Putamen (tissue), 1 donor: ENCODE measurements around the gene TNMD.
"Not testable (repeated sequence)": the region's sequence is repeated elsewhere in the genome, so short reads cannot be mapped to it uniquely, and the experiment has no call there.

Experiments
- DNase-seq: peaks from one replicate; pipeline ENCODE4 v3.0.0-alpha.2; 2016; ENCODE audit warnings: low spot score

Gene TNMD

DNA sequence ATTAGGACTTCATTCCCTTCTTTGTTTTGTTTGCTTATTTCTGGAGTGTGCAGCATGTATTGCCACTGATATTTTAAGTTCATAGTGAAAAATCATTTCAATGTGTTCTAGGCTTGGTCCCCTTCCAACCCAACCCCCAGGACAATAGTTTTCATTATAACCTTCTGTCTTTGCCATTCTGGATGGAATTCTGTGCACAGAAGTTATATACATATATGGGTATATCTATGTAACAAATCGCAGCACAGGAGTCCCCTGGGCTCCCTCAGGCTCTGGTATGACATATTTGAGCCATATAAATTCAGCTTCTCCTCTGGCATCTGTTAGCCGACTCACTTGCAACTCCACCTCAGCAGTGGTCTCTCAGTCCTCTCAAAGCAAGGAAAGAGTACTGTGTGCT is at the start of gene TNMD:
Gene TNMD, plus strand, starts transcription at position 326 of the 400 bp plus-strand sequence. CDS start 83 bp downstream, outside the sequence.
- no peak for DNase-seq

- not testable (repeated sequence) for DNase-seq
Measured at GRCh38 chrX:100565534-100565933, 19.2 kb upstream of the TNMD start.

DNA sequence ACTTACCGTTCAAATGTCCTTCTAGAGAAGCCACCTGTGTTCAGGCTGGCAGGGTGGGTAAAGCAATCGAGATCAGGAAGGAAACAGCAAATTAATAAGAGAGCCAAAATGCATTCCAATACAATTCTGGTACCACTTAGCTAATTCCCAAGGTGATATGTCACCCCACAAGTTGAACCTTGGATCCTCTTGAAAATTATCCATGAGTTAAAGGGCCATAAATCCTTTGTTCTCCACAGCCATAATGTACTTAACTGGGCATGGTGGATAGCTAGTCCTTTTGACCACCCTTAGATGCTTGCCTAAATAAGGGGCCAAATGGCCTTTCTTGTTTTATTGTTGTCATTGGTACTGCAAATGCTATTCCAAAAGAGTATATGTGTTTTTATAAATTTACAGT is 2.0 kb downstream of the TNMD start:
- no peak for DNase-seq

DNA sequence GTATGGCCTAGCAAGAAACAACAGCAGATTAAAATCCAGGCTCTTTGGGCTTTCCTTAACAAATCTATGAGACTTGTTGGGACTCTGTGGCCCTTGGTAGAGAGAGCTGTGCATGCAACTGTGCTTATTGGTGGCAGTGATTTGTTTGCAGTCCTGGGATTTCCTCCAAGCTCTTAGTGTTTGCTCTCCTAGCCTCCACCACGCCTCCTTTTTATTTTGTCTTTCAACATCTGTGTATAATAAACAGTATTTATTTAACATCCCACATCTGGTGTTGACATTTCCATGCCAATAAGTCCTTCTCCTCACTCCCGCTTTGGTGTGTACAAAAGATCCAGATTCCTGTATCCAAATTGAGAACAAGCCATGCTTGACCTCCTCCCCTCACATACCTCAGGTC is 3.1 kb downstream of the TNMD start:
- DNase-seq = no peak

DNA sequence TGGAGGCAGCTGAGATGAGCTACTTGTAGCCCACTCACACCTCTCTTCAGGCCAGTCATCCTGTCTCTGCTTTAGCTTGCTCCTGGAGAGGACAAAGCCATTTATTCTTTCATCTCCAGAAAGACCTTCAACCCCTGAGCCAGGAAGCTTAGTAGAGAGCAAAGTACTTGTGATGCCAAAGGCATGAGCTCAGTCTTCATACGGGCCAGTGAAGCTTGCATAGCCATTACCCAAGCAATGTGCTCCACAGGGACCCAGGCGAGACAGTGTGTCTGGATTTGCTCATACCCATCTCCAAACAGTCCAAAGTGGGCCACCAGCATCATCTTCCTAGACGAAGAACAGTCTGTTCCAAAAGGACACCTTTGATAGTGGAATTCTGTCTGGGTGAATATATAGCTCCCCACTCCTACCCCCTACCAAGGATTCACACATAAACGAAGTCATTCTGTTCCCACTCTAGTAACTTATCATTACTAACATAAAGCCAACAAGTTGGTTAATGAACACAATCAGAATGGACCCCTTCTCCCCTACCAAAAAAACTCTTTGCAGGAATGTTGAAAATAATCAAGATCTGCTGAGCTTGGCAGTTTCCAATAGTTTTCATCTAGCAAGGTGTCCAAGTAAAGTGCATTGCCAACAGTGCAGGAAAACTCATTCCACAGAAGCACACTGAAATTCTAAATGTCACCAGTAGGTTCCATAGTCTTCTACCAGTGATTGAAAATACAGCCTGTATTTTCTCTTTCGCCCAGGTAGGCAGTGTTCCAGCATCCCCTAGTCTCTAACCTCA is 6.7 kb downstream of the TNMD start:
- DNase-seq = no peak

- DNase-seq = no peak
Measured at GRCh38 chrX:100593126-100593525, 8.4 kb downstream of the TNMD start.

GRCh38 chrX:100593581-100593980 is 8.8 kb downstream of the TNMD start:
- DNase-seq = no peak

DNA sequence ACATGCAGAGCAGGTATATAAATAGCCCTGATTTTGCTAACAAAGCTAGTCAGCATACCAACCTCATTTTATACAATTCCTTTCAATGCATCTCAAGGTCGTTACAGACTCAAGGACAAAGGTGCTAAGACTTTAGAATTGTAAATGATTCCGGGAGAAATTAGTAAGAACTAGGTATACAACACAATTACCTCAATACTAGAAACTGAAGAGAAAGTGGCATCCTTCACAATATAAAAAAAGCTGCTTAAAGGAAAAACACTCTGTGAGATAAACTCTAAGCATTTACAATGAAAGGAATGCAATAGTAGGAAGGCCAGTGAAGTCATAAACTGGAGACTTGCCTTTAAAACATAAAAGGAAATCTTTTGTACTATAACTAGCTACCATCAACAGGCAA is 11.9 kb downstream of the TNMD start:
- no peak for DNase-seq

DNA sequence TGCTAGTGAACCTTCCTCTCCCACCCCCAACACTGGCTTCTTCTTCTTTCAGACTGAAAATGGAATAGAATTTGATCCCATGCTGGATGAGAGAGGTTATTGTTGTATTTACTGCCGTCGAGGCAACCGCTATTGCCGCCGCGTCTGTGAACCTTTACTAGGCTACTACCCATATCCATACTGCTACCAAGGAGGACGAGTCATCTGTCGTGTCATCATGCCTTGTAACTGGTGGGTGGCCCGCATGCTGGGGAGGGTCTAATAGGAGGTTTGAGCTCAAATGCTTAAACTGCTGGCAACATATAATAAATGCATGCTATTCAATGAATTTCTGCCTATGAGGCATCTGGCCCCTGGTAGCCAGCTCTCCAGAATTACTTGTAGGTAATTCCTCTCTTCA is 14.7 kb downstream of the TNMD start:
- no peak for DNase-seq

DNA sequence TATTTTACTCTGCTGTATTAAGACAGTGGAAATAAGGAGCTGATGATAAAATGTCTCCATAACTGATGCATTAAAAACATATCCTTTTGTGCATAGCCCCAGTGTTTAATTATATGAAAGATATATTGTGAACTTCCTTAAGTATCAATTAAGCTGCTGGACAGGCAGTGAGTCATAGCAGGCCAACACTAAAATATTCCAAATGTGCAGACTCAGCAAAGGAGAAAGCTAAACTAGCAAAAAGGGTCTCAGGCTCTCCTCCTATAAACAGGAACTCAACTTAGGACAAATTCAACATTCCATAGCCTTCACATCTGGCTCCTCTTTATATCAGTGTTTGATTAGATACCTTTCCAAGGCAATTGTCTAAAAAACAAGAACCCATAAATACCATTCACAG is 15.6 kb downstream of the TNMD start:
- DNase-seq = no peak

DNA sequence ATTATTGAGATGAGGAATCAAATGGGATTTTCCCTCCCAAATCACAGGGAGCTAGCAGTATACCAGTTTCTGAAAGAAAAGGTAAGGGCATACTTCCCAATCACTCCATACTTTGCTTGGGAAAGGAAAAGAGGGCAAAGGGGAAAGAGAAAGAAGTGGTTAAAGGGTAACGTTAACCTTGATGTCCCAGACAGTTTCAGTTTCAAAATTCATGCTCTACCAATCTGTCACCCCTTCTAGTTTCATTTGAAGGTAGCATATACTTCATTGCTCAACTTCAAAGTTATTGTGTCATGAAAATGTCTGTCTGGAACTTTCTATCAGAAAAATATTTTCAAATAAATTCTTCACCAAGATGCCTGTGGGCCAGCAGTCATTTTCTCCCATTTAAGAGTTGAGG is 16.0 kb downstream of the TNMD start:
- no peak for DNase-seq

DNA sequence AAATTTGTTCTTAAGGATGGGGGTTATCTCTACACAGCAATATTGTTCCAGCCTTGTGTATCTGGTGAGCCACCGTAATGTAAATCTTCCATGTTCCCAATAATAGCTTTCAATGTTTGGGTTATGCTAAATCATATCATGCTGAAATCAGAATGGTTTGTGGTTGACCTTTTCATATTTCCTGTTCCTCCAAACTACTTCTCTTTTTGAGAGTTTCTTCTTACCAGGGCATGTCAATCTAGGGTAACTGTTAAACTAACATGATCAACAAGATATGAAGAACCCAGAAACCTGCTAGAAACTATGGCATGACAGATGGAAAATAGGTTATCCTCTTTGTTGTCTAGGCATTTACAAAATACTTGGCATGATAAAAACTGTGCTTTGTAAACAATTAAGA is 22.0 kb downstream of the TNMD start:
- DNase-seq = no peak

DNA sequence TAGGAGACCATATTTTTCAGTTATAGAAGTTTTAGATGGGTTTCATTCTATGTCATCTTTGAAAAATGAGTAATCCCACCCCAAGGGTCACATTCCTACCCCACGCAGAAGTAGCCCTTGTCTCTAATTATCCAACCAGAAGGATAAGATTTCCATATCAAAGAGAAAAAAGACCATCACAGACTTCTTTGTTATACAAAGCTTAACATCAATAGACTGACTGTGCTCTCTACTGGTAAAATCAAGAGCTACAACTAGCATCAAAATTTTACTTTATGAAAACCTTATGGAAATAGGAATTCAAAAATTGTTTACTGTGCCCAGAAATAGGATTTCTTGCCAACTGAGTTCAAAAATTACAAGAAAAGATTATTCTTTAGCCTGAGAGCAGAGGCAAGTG is 24.9 kb downstream of the TNMD start:
- no peak for DNase-seq

- no peak for DNase-seq
Measured at GRCh38 chrX:100611951-100612350, 27.2 kb downstream of the TNMD start.

DNA sequence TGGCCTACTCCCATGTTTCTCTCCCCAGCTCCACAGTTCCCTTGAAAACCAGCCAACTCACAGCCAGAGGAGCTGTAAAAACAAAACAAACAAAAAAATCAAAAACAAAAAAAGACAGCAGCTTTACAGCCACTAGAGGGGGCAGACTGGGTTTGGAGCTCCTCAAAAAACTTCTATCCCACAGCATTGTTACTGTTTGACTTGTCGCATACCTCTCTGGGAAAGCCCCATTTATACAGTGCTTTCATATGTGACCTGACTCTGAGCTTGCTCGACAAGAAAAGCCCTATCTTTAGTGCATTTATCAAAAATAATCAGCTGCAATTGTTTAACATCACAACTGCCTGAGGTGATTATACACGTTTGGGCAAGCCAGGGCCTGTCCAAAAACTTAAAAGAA is 30.3 kb downstream of the TNMD start:
- no peak for DNase-seq

- no peak for DNase-seq
Measured at GRCh38 chrX:100623001-100623400, 38.3 kb downstream of the TNMD start.

GRCh38 chrX:100625985-100626491 is 41.3 kb downstream of the TNMD start:
- no peak for DNase-seq

GRCh38 chrX:100635040-100635439 is 50.3 kb downstream of the TNMD start:
- no peak for DNase-seq

DNA sequence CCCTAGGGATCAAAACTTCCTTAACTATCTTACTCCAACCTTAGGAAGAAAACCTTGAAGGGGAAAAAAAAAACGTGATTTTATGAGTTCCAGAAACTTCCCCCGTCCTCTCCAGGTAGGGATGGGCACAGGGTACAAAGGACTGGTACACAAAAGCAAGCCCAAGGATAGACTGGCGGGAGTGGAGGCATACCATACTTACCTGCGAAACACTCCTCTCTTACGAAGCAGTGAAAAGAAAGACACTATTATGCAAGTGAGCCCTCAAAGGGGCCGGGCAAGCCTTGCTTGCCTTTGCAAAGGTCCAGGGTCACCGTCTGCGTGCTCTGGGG is 51.2 kb downstream of the TNMD start:
- DNase-seq = no peak

DNA sequence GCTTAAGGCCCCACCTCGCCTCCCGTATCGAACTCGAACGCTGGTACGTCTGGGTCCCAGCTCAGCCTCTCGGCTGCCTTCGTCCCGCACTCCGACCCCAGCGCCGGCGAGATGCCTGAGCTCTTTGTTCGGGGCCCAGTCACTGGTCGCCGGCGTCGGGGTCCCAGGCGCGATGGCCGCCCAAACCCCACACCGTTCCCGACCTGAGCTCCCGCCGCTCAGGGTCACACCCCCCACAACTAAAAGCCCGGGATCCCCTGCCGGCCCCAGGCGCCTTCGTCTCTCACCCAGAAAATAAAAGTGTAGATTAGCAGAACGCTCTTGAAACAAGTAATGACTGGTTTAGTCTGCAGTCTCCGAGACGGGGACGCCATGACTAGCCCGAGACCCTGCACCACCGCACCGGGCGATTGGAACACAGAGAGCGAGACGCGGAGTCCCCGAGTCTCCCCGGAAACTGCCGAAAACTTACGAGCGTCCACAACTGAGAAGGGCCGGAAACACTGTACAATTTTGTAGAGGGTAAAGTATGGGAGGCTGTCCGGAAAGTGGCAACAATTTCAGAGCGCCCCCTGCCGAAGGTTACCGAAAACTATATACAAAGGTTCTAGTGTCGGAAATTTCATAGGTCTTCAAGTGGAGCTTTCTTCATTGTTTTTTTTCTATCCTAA is 51.7 kb downstream of the TNMD start, which contains the start of gene TSPAN6:
Gene TSPAN6, minus strand, starts transcription at position 486 of the 671 bp plus-strand sequence. Its CDS starts 112 bp downstream, at position 374.
- peak; percentile 38 for DNase-seq

GRCh38 chrX:100642290-100642689 is 57.6 kb downstream of the TNMD start:
- no peak for DNase-seq

GRCh38 chrX:100643212-100643611 is 58.5 kb downstream of the TNMD start:
- DNase-seq = no peak
